HG02970 (cell line): ENCODE data around the gene LPCAT1.
"Not testable (repeated sequence)": the region's sequence is repeated elsewhere in the genome, so short reads cannot be mapped to it uniquely, and the experiment has no call there.

Experiments used
- ATAC-seq: cut with Tn5 transposase; IDR thresholded peaks from one replicate; pipeline ENCODE4 v1.9.1; 2021; ENCODE audit warnings: mild to moderate bottlenecking, moderate library complexity, moderate number of reproducible peaks; ENCODE audit not compliant: unreplicated experiment, low FRiP score

Gene LPCAT1

GRCh38 chr5:1542781-1543180, 19.0 kb upstream of the LPCAT1 start:
- ATAC-seq: no peak

- no peak for ATAC-seq
These were observed 18.1 kb upstream of the LPCAT1 start for GRCh38 chr5:1541702-1542400.

- no peak for ATAC-seq
These were observed 17.3 kb upstream of the LPCAT1 start for GRCh38 chr5:1540831-1541701.

DNA sequence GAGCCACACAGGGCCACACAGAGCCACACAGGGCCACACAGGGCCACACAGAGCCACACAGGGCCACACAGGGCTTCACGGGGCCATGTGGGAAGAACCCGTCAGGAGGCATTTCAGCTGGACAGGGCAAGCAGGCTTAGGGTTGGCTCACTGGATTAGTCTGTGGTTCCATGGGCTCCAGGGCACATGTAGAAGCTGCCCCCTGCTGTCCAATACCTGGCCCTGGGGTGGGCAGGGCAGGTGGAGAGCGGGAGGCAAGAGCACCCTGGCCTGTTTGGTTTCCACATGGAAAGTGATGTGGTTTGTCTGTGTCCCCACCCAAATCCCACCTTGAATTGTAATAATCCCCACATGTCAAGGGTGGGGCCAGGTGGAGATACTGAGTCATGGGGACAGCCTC, 16.4 kb upstream of the LPCAT1 start:
- no peak for ATAC-seq

GRCh38 chr5:1539393-1540161, 15.8 kb upstream of the LPCAT1 start:
- ATAC-seq: not testable (repeated sequence)

GRCh38 chr5:1538741-1539392, 15.1 kb upstream of the LPCAT1 start:
- ATAC-seq: no peak

DNA sequence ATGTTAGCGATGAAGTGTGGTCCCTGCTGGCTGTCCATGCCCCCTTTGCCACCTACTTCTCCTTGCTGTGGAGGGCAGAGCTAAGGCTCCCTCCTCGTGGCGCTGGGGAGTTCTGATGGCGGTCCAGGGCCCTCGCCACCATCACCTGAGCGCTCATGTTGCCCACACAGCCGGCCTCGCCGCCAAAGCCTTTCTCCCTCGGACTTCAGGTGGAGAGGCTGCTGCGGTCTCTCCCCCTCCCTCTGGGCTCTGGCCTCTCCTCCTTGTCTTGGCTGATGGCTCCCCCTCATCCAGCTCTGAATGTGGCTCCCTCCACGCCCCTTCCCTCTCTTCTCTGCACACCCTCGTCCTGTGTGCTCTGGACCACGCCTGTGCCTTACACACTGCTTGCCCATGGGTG, 14.5 kb upstream of the LPCAT1 start:
- ATAC-seq: no peak

GRCh38 chr5:1537603-1538154, 13.9 kb upstream of the LPCAT1 start:
- no peak for ATAC-seq

GRCh38 chr5:1536871-1537602, 13.3 kb upstream of the LPCAT1 start:
- no peak for ATAC-seq

DNA sequence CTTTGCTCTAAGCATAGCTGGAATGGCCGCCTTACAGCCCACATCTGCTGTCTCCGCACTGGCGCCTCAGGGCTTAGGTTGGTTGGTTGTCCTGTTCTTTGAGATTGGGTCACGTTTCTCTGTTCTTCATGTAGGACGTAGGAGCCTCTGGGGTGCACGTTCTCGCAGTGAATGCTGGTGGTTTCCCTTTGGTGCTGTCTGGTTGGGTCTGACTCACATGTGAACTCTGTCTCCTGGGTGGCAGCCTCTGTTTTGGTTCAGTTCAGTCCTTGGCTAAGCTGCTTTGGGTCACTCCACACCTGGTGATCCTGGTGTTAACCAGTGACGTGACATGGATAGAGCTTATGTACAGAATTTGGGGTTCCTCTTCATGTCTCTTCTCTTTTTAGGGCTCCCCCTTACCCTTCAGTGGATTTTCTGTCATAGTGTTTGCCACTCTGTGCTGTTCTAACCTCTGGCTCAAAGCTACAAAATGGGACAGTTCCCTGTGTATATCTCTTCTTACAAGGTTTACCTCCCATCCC, 12.6 kb upstream of the LPCAT1 start:
- peak; percentile 79 for ATAC-seq

DNA sequence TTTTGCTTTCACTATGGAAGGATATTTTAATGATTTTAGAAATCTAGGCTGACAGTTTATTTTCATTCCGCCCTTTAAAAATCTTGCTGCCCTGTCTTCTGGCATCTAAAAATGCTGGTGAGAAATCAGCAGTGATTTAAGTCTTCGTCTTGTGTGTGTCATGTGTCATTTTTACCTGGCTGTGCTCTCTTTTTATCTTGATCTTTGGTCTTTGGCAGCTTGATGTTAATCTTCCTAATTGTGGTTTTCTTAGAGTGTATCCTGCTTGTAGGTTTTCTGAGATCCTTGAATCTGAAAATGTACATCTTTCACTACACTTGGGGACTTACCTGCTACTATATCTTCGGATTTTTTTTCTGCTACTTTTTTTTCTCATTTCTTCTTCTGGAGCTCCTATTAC, 11.9 kb upstream of the LPCAT1 start:
- ATAC-seq: no peak

DNA sequence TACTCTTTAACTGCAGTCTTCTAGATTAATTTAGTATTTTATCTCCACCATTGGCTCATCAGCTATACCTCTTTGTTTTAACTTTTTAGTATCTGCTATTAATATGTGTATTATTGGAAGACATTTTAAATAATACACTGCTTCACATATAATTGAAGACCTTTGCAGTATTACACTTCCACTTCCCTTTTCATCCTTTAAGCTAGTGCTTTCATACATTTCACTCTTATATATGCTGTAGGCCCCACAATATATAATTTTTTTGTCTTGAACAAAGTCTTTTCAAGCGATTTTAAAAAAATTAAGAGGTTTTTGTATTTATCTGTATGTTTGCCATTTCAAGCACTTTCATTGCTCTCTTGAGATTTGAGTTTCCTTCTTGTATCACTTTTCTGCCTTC, 8.6 kb upstream of the LPCAT1 start:
- ATAC-seq: no peak

DNA sequence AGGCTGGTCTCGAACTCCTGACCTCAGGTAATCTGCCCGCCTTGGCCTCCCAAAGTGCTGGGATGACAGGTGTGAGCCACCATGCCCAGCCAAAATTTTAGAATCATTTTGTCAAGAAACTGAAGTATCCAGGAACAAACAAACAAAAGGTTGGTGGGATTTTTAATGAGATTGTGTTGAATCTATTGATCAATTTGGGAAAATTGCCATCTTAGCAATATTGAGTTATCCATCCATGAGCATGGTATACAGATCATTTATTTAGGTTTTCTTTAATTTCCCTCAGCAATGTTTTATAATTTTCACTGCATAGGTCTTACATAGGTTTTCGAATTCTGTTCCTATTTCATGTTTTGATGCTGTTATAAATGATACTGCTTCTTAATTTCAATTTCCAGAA, 5.7 kb upstream of the LPCAT1 start:
- no peak for ATAC-seq

DNA sequence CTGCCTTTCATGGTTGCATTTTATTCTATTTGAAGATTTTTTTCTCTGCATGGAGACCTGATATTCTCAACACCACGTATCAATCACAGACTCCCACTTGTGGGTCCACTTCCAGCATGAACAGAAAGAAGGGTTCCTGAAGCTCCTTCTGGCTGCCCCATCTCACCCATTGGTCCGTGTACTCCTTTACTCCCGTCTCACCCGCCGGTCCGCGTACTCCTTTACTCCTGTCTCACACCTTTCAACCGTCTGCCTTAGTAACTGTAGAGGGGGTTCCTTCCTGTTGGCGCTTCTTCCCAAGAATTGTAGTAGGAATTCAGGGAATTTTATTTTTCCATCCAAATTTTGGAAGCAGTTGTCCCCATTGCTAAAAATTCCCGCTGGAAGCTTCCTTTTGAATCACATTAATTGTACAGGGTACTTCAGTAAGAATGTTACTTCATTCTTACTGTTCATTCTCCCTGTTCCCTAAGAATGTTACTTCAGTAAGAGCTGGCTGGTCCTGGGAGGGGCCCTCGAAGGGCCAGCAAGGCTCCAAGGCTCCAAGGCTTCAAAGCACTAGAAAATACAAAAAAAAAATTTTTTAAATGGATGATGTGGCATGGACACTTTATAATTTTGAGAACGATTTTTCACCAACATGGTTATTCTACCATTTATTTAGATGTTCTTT, 3.9 kb upstream of the LPCAT1 start:
- no peak for ATAC-seq

DNA sequence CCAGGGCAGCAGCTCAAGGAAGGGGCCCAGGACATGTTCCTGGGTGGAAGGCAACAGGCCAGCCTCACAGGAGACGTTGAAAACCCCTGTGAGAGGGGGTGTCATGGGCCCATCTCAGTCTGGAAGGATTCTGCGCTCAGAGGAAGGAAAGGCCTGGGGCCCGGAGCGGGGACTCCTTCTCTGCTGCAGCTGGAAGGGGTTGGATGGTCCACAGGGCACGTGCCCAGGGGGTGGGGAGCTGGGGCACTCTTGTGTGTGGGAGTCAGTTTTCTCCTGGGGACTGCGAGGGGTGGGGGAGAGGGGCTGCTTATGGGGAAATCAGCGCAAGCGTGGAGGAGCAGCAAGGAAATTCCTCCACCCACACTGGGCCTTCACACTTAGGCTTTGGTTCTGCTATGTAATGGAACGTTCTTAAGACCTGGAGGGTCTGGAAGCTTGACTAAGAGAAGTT, 2.9 kb upstream of the LPCAT1 start:
- ATAC-seq: no peak

- no peak for ATAC-seq
These were observed 2.5 kb upstream of the LPCAT1 start for GRCh38 chr5:1526190-1526631.

DNA sequence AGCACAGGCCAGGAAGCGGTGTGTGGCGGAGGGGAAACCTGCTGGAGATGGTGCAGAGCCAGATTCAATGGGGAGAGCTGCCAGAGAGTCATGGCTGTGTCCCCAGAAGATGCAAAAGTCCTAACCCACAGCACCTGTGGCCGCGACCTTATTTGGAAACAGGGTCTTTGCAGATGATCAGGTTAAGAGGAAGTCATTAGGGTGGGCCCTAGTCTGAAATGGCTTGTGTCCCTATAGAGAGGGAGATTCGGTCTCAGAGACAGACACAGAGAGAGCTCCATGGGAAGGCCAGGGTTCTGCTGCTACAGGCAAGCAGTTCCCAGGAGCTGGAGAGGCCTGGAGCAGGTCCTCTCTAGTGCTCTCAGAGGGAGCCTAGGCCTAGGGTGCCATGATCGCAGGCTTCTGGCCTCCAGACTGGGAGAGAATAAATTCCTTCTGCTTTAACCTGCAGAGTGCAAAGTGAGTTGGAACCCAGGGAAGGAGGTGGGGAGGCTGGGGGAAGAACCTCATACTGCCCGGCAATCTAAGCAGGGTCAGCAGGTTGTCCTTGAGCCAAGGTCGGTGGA, 1.9 kb upstream of the LPCAT1 start:
- ATAC-seq: no peak

DNA sequence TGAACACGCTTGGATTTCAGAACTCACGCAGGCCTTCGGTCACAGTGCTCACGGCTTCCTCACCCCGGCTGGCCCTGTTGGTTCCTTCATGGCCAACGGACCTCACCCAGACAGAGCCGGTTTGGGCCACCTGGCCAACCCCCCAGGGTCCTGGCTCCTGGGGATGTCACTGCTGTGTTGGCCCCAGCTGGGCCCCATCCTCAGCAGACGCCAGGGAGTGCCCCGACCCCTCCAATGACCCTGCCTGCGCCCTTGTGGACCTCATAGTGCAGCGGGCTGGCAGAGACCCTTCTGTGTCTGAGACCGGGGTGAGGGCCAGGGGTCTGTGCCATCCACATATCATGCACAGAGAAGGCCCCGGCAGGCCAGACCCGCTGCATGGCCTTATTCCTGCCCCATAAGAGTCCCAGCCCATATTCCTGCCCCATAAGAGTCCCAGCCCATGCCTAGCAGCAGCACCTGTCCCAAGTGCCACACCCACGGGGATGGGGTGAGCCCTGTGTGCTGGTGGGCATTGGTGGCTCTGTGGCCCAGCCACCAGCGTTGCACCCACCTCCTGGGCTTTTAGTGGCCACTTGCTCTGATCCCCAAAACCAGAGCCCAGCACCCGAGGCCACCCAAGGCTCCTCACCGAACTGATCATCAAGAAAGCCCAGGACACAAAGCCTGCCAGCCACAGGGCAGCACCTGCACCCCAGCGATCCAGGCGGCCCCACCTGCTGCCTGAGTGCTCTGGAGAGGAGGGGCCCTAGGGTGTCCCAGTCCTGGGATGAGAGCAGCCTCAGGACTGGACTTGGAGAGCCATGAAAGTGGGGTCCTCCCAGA, 1.3 kb upstream of the LPCAT1 start:
- no peak for ATAC-seq
